ENCODE measurements around the gene IFI6.
A peak's percentile ranks its signal among the peaks of the same experiment; 100 is the strongest.
"Not testable (repeated sequence)": the region's sequence is repeated elsewhere in the genome, so short reads cannot be mapped to it uniquely, and the experiment has no call there.

IFI6 gene

DNA sequence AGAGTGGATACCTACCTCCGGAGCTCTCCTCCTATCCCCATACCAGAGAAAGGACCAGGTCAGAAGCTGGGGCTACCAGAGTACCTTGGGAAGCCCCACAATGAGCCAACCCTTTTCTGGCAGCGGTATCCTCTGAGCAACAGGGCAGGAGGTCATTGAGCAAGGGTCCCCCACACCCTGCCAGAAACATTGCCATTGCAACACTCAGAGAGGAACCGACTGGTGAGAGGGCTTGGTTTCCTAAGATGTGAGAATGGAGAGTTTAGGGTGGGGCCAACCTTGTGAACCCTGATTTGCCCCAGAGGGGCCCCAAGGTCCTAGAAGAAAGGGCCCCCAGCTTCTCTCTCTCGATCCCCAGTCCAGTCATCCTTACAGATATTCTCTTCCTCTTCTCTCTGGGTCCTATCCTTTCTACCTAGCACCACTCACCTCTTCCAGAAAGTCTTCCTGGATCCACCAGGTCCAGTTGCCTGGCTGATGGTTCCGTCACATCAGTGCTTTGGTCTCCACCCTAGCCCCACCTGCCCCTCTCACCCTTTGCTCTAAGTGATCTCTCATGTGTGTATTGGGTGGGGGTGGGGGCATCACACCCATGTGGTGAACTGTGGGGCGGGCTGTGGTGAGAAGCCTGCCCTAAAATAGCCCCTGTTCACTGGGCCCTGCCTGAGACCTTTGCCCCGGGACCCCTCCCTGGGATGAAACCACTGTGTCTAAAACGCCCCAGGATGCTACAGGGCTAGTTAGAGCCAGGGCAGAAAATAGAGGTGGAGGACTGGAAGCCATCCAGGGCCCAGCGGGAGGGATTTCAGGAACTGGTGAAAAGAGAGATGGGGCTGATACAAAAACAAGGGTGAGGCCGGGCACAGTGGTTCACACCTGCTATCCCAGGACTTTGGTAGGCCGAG is 45.7 kb downstream of the IFI6 start:
- DNase-seq, result no peak

DNA sequence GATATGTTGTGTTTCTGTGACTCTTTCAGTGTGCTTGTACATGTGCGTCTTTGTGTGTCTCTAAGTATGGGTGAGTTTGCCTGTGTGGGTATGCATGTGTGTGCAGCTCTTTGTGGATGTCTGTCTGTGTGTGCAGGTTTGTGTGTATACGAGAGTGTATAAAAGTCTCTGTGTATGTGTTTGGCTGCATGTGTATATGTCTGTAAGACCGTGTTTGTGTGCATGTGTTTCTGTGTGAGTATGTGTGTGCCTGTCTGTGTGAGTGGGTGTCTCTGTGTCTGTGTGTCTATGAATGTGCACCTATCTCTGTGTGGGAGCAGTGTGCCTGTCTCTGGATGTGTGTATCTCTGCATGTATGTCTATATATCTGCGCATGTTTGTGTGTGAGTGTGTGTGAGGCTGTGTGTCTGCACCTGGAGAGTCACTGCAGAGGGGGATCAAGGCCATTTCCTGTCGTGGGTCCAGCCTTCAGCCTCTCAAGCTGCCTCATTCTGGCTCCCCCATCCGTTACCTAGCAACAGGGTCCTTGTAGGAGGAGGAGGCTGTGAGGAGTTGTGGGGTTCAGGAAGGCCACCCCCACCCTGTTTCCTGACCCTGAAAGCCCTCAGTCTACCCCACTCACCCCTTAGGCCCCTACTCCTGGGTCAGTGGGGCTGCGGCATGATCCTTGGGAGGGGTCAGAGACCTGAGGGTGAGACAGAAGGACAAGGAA is 47.4 kb downstream of the IFI6 start:
- DNase-seq, result no peak

DNA sequence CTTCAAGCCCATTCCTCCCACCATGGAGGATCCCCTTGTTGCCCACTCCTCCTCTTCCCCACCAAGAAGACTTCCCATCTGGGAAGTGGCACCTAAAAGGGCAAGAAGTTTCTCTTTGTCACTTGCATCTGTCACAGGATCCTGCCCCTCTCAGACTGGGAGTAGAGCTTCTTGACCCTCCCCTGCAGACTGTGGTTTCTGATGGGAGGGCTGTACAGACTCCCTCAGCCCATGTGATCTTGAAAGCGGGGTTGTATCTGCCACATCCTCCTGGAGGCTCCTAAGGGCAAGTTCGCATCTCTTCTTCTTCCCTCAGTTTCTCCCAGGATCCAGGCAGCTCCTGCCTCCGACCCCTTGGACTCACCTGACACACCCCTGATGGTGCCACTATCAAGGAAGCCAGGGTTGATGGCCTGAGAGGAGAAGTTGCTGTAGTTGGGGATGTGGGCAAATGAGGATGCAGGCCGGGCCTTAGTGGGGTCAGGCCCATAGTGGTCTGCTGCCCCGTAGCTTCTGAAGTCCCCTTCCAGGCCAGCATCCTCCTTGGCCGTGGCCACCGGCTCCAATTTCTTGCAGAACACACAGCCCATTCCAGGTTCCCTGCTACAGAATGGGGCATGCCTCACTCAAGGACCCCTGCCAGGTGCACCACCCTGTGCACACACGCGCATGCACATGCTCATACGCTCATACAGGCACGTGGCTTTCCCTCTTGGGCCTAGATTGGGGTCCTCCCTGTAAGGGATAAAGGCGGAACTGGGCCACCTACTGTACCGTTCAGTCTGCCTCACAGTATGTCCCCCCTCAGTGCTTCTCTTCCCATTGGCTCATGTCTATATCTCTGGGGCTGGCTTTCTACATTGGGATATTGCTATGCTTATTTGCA is 48.4 kb downstream of the IFI6 start:
- DNase-seq, result no peak

DNA sequence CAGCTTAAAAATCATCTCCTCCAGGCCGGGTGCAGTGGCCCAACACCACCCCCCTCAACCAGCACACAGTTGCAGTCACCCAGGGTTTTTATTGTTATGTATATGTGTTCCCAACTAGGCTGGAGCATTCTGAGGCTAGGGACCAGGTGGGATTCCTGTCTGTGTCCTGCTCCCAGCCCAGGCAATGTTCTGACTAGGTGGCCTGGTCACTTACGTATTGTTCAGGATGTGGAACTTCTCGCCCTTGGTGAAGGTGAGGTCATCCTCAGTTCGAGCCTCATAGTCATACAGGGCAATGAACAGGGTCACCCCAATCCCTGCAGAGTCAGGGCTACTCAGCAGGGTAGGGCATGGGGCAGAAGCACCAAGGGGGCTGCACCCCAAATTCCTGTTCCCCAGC is 49.2 kb downstream of the IFI6 start:
- DNase-seq, result no peak

DNA sequence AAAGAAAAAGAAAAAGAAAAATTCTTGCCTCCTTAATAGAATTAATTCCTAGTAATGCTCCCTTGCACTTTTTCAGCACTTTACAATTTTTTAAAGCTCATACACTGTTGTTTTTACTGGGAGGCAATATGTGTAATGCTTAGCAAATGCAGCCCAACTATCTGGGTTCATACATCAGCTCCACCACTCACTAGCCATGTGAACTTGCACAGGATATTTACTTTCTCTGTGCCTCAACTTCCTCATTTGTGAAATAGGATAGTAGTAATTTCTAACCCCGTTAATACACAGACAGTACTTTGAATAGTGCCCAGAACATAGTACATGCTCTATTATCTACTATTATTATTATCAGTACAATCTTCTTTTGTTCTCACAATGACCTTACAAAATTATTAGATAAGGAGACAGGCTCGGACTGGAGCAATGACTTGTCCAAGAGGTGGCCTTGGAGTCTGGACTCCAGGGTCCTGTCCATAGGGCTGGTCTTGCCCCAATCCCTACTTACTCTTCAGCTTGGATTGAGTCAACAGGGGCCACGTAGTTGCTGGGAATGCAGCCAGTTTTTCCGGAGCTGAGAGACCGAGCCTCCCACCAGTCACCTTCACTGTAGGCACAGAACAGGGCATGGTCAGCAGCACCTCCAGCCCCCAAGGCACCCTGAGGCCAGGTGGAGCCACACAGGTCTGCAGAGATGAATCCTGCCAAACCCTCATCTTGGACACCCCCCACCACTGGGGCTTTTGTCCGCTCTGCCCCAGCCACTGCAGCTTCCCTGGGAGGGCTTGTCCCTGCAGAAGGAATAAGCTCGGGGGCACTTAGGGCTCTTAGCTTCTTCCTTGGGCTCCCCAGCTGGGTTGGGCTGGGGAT is 50.7 kb downstream of the IFI6 start:
- peak; percentile 32 for DNase-seq

DNA sequence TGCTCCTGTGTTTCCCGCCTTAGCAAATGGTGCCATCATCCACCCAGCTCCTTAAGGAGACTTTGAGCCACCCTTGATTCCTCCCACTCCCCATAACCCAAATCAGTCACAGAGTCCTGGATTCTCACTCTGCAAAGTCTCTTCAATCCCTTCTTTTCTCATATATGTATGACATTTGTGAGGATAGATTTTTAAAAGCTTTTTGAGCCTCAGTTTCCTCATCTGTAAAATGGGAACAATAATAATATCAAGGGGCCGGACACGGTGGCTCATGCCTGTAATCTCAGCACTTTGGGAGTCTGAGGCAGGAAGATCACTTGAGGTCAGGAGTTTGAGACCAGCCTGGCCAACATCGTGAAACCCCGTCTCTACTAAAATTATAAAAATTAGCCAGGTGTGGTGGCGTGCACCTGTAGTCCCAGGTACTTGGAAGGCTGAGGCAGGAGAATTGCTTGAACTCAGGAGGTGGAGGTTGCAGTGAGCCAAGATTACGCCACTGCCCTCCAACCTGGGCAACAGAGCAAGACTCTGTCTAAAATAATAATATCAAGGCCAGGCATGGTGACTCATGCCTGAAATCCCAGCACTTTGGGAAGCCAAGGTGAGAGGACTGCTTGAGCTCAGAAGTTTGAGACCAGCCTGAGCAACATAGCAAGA is 52.1 kb downstream of the IFI6 start:
- not testable (repeated sequence) for DNase-seq

DNA sequence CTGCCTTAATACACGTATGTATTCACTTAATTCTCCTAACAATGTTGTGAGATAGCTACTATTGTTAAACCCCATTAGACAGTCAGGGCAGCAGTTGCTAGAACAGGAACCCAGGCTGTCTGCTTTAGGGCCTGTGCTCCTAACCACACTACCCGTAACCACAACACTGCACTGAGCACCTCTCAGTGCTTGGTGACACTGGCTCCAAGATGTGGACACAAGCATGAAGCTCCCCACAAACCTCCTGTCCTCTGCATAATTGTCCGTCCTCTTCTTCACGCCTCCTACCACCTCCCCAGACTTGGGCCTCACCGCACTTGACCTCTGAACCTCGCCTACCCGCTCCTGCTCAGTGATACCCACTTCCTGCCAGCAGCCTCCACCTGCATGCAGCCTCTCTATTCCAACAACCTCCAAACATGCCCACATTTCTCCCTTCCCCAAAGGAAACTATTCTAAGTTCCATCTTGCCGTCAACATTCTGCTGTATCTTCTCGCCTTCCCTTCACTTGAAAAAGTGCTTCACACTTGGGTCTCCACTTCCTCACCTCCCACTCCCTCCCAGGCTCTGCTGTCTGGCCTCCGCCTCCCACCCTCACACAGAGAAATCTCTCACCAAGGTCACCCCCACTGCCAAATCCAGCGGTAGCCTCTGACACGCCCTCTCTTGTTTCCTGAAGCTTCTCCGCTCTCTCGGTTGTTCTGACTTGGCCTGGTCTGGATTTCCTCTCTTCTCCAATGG is 53.5 kb downstream of the IFI6 start:
- DNase-seq, result no peak

DNA sequence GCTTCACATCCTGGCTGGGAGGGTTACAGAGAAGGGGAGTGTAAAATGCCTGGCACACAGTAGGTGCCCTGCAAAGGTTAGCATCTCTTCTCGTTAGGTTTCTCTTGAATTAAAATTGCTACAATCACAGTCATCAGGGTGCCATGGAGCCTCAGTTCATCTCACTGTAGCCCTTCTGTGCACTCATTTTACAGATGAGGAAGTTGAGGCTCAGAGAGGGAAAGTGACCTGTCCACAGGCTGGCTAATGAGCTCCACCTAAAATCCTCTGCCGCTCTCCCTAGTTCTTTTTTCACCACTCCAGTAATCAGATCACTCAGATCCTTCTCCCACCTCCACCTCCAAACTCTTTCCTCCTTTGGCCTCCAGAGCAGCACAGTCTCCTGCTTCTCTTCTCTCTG is 54.6 kb downstream of the IFI6 start:
- no peak for DNase-seq

DNA sequence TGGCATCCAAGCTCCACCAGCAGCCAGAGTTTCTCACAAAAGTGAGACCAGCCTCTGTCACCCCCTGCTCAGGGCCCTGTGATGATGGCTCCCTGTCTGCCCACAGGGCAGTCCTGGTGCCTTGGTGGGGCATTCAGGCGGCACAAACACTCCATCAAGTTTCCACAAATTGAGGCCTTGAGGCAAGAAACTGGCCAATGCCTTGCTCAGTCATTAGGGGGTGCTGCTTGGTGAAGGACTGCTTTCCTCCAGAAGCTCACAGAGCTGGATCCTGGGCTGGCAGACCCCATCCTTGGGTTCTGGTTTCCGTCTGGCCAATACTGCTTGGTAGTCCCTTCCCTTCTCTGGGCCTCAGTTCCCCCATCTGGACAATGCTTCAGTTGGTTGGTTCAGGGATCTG is 55.6 kb downstream of the IFI6 start:
- no peak for DNase-seq
